ENCODE data around the gene TMEM179.

DNA sequence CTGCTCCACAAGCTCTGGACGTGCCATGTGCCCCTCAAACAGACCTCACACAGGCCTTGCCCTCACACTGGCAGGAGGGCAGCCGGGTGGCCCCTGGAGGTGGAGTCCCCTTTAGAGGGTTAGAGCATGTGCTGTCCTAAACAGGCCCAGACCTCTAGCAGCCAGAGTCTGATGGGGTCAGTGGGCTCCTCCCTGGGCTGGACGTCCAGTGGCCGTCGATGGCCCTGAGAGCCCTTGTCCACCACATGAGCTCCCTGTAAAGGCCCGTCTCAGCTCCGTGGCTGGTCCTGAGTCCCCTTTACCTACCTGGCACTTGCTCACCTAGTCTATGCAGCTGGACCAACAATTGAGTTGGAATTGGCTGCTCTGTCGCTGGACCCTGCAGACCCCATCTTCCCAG, 3.8 kb downstream of the TMEM179 start:
- no peak for TF ChIP-seq EZH2 (IDR thresholded peaks at IDR 0.05; ENCODE audit: insufficient read depth, poor library complexity, severe bottlenecking)
- TF ChIP-seq EZH2phosphoT487 (IDR thresholded peaks at IDR 0.05; ENCODE audit: insufficient read depth, low read depth): no peak

Measured in GM23248 (cell line).